Astrocyte of the cerebellum (primary cell): ENCODE measurements around the gene KCNH1.

Experiments
- DNase-seq: peaks from one replicate; pipeline ENCODE4 v3.0.0-alpha.2; 2011; ENCODE audit warnings: low read depth
- H3K4me3 ChIP-seq: 2 replicates; pipeline ENCODE4 v1.5.1; 2011; ENCODE audit warnings: mild to moderate bottlenecking, low read depth, low read length, moderate library complexity
- in situ Hi-C: cut with HindIII; loops from 2 replicates; pipeline ENCODE4 v1.10.0; 2017; ENCODE audit warnings: low sequenced_read_pairs
- TF ChIP-seq, protein P1 (sequence below): IDR thresholded peaks from 2 replicates; pipeline ENCODE4 v1.5.1; 2012; ENCODE audit warnings: low read length, low read depth, moderate library complexity, mild to moderate bottlenecking; ENCODE audit errors: missing control alignments

Gene KCNH1

DNA sequence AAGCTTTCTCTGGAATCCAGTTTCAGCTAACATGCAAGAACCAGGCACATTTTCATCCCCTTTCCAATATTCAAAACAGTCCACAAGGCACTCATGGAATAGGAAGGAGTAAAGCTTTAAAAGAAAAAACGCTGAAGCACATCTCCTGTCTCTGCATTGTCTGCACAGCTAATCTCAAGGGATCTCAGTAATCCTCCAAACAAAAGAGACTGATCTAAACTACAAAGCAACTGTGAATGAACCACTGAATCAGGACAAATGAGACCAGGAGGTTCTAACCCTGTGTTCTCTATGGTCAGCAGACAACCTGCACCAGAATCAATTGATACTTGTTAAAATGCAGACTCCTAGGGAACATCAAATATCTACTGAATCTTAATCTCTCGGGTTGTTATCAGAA is 406.2 kb downstream of the KCNH1 start:
- in situ Hi-C loops, result no loop called here
- no peak overlapping the region for H3K4me3 ChIP-seq
- no peak for DNase-seq
- TF ChIP-seq, protein P1, sequence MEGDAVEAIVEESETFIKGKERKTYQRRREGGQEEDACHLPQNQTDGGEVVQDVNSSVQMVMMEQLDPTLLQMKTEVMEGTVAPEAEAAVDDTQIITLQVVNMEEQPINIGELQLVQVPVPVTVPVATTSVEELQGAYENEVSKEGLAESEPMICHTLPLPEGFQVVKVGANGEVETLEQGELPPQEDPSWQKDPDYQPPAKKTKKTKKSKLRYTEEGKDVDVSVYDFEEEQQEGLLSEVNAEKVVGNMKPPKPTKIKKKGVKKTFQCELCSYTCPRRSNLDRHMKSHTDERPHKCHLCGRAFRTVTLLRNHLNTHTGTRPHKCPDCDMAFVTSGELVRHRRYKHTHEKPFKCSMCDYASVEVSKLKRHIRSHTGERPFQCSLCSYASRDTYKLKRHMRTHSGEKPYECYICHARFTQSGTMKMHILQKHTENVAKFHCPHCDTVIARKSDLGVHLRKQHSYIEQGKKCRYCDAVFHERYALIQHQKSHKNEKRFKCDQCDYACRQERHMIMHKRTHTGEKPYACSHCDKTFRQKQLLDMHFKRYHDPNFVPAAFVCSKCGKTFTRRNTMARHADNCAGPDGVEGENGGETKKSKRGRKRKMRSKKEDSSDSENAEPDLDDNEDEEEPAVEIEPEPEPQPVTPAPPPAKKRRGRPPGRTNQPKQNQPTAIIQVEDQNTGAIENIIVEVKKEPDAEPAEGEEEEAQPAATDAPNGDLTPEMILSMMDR, result no peak

DNA sequence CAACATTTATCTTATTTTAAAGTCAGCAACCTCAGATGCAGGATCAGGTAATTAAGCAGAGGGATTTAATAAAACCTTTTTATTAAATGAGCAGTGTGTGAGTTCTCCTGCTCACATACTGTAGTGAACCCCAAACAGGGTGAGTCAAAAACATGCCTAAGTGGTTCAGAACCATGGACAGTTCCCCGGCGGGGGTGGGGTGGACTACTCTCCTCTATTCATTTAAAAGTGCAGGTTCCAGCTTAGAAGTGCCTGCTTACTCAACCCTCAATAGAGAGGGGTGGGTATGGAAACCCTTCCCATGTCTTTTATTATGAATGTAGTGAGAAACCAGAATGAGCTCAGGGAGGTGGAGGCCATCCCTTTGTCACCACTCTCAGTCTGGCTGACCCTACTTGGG is 407.3 kb downstream of the KCNH1 start:
- in situ Hi-C loops, result no loop called here
- H3K4me3 ChIP-seq, result no peak overlapping the region
- TF ChIP-seq, protein P1, result no peak
- DNase-seq, result peak; percentile 11

DNA sequence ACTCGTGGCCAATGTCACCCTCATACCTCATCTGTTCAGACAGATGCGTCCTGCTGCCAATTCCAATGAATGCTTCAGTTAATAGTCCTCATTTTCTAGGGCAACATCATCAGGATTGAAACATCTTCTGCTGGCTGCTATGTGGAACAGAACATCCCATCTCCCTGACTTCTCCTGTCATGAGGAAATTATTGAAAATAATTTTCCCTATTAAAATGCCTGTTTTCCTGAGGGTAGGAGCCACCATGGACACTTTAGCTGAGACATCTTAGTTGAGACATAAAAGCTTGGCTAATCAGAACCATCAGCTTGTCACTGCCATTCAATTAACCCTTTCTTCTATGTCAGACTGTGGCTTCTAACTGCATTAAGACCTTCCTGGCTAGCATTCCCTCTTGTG is 409.2 kb downstream of the KCNH1 start:
- DNase-seq, result no peak
- in situ Hi-C loops, result no loop called here
- TF ChIP-seq, protein P1, result no peak
- no peak overlapping the region for H3K4me3 ChIP-seq

DNA sequence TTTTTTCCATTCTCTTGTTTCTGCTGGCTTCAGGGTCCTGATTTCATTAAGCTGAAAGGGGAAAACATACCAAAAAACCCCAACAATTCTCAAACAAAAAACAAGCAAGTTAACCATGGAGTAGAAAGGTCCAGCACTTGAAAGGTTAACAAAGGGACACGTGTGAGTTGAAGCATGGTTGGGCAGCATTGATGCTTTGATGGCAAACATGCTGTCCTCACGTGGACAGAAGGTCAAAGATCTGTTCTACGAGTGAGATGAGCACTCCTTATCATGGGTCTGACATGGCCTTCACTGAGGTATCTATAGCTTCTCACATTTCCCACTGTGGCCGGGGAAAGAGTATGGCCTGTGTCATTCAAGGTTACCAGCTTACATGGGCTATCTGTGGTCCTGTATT is 410.3 kb downstream of the KCNH1 start:
- in situ Hi-C loops, result no loop called here
- no peak for DNase-seq
- TF ChIP-seq, protein P1, result no peak
- H3K4me3 ChIP-seq, result no peak overlapping the region

DNA sequence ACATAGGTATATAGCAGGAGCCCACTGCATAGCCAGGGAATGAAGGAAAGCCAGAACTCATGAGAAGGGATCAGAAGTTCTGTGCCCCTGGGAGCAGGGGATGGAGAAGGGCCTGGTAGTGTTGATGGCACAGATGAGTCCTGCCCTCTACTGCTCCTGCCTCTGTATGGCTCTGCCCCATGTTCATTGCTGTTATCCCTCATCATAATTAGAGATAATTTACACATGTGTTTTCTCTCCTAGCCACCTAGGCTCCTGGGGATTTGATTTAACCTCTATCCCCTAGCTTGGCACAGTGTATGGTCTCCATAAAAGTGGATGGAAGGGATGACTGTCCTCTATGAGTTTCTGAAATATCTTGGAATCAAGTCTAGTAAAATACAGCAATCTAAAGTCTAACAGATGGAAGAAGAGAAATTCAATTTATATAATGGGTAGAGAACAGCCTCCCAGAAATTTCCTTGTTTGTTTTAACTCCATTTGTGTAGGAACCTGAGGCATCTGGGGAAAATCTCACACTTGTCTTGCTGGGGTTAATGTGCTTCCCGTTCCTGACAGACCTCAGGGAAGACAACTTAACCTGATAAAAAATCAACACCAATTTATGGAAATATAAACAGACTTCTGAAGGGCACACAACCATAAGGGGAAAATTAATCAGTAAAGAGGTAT is 411.4 kb downstream of the KCNH1 start:
- TF ChIP-seq, protein P1, result no peak
- DNase-seq, result no peak
- no peak overlapping the region for H3K4me3 ChIP-seq
- in situ Hi-C loops, result no loop called here

DNA sequence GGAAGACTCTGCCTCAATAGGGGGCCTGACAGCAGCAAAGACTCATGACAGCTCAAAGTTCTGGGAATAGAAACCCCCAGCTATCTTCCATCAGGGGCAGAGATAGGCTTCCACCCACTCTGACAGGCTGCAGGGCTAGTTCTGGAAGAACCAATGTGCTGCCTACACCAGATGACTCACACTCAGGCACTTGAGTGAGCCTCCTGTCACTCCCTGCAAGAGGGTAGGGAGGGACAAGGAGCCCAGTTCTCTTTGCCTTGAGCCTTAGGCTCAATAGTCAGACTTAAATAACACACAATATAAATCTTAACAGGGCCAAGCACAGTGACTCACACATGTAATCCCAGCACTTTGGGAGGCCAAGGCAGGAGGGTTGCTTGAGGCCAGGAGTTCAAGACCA is 418.9 kb downstream of the KCNH1 start:
- in situ Hi-C loops, result no loop called here
- DNase-seq, result no peak
- TF ChIP-seq, protein P1, result no peak
- no peak overlapping the region for H3K4me3 ChIP-seq
